Activated naive CD4-positive, alpha-beta T cell treated with anti-CD3 and anti-CD28 coated beads, Interleukin-2, amount 10 ng/mL, durations not matched to agents 7 days and 5 days (primary cell): ENCODE results near the gene TRIM67.

Experiments
- CTCF ChIA-PET: fragments of 350-600 bp; sonication (Branson Sonifier 250); formaldehyde crosslinking; loops from one replicate; lab custom pipeline; 2021; ENCODE audit warnings: antibody characterized with exemption; lab: Charles Lee
- DNase-seq: peaks from one replicate; pipeline ENCODE4 v3.0.0-alpha.2; 2020
- H3K27ac Mint-ChIP-seq: one replicate; pipeline ENCODE4 v1.8.0; 2021; ENCODE audit warnings: mild to moderate bottlenecking, moderate library complexity, mixed read lengths
- H3K27me3 Mint-ChIP-seq: one replicate; pipeline ENCODE4 v1.8.0; 2021; ENCODE audit warnings: mild to moderate bottlenecking, mixed read lengths
- H3K36me3 Mint-ChIP-seq: one replicate; pipeline ENCODE4 v1.8.0; 2021; ENCODE audit warnings: mixed read lengths
- H3K4me1 Mint-ChIP-seq: one replicate; pipeline ENCODE4 v1.8.0; 2021; ENCODE audit warnings: mixed read lengths
- H3K4me3 Mint-ChIP-seq: one replicate; pipeline ENCODE4 v1.8.0; 2021; ENCODE audit warnings: mild to moderate bottlenecking, moderate library complexity, mixed read lengths
- H3K9me3 Mint-ChIP-seq: one replicate; pipeline ENCODE4 v1.8.0; 2021; ENCODE audit warnings: mixed read lengths

The TRIM67 gene

DNA sequence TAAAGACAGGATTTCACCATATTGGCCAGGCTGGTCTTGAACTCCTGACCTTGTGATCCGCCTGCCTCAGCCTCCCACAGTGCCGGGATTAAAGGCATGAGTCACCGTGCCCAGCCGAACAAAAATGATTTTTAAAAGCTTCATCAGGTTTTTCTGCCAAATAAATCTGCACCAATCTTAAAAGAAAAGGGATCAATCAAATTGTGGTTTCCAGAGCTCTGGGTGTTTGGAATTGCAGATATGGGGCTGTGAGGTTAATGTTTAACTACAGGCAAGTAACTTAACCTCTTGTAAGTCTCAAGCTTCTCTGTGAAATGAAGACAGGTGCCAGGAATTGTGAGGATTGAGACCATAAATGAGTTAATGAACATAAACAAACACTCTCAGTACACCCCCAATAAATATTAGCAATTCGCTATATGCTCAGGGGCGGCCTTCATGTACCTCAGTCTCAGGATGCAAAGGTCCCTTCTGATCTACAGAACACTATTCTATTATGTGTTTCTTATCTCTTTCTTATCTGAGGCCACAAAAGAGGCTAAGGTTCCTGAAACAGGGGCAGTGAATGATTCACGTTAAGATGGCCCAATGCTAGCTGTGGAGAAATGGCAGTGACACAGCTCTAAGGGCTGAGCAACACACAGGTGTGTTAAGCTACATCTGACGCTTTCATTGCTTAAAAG lies 72.0 kb downstream of the TRIM67 start:
- no peaks in the 10 kb centered on the region for H3K9me3 Mint-ChIP-seq
- no peak for DNase-seq
- no peaks in the 10 kb centered on the region for H3K27me3 Mint-ChIP-seq
- H3K36me3 Mint-ChIP-seq, result peaks cover 41% of the 10 kb centered on the region
- H3K27ac Mint-ChIP-seq, result no peak overlapping the region
- CTCF ChIA-PET, result no interaction called here
- no peak overlapping the region for H3K4me3 Mint-ChIP-seq
- peaks cover 26% of the 10 kb centered on the region for H3K4me1 Mint-ChIP-seq

DNA sequence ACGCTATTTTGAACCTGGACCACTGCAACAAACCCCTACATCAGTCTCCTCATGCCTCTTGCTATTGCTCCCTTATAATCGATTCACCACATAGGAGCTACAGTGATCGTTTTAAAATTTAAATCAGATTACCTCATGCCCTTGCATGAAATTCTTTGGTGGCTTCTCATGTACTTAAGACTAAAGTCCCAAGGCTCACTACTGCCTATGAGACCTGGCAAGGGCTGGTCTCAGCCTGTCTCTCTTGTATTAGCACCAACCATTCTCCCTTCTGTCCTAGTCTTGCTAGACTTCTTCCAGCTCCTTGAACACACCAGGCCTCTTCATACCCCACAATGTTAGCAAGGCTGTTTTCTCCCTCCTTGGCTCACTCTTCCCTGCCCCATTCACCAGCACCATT lies 72.6 kb downstream of the TRIM67 start:
- Mint-ChIP-seq H3K9me3 (no peaks in the 10 kb centered on the region), H3K4me3 (no peak overlapping the region), H3K27me3 (no peaks in the 10 kb centered on the region), H3K36me3 (peaks cover 45% of the 10 kb centered on the region), H3K4me1 (peaks cover 31% of the 10 kb centered on the region), H3K27ac (peak overlapping the region; percentile 13)
- DNase-seq, result no peak
- CTCF ChIA-PET, result no interaction called here

DNA sequence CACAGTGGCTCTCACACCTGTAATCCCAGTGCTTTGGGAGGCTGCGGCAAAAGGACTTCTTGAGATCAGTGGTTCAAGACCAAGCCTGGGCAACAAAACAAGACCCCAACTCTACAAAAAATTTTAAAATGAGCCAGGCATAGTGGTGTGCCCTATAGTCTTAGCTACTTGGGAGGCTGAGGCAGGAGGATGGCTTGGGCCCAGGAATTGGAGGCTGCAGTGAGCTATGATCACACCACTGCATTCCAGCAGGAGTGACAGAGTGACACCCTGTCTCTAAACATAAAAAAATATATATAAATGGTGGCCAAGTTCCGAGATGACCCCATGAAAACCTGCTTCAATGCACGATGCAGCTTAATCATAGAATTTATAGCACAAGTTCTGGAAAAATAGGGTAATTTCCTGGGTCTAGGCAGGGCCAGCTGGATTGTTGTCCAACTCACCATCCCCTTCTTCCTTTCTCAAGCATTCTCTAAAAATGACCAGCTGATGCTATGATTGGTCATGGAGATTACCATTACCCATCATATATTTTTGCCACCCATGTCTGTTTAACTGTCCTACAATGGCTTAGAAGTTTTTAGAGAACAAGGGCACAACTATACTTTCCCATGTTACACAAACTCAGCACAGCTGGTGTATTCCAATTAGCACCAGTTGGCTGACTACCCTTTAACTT lies 73.8 kb downstream of the TRIM67 start:
- Mint-ChIP-seq H3K36me3 (peaks cover 45% of the 10 kb centered on the region), H3K4me1 (peaks cover 41% of the 10 kb centered on the region)

DNA sequence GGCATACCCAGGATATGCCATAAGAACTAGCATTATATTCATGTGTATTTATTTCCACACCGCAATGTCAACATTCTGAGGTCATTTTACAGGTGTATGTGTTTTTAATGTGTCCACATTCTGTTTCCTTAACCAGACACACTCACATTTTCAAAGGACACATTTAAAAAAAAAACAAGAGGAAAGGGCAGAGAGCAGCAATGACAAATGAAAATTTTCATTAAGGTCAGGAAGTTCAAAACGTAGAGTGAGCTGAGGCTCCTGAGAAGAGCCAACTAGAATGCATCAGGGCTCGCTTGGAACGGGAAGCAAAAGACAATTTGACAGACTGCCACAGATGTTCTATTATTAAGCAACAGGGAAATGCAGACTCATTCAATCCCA lies 74.3 kb downstream of the TRIM67 start:
- no peak for DNase-seq
- Mint-ChIP-seq H3K27me3 (no peaks in the 10 kb centered on the region), H3K4me3 (no peak overlapping the region), H3K36me3 (peaks cover 41% of the 10 kb centered on the region), H3K9me3 (no peaks in the 10 kb centered on the region), H3K27ac (no peak overlapping the region), H3K4me1 (peaks cover 41% of the 10 kb centered on the region)
- CTCF ChIA-PET, result no interaction called here

More for the DNA sequence above, 73.8 kb downstream of the TRIM67 start:
- H3K27ac Mint-ChIP-seq, result no peak overlapping the region
- CTCF ChIA-PET, result interaction anchor here (0.6 kb wide), 1 partner anchor 113 kb away, joined by 3 read pairs; no protein-coding TSS in a partner anchor
- no peaks in the 10 kb centered on the region for H3K9me3 Mint-ChIP-seq
- no peak overlapping the region for H3K4me3 Mint-ChIP-seq
- no peak for DNase-seq
- no peaks in the 10 kb centered on the region for H3K27me3 Mint-ChIP-seq

DNA sequence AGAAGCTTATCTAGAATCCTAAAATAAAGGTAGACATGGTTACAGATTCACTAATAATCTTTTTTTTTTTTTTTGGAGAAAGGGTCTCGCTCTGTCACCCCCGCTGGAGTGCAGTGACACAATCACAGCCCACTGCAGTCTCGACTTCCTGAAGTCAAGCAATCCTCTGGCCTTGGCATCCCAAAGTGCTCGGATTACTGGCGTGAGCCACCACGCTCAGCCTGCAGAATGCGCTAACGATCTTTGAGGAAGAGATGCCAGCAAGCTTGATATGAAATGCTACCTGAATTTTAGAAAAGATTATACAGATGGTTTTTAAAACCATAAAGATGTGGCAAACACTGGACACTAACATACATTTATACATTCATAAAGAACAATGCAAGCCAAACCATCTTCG lies 75.1 kb downstream of the TRIM67 start:
- peaks cover 42% of the 10 kb centered on the region for H3K4me1 Mint-ChIP-seq
- no peaks in the 10 kb centered on the region for H3K9me3 Mint-ChIP-seq
- no peak overlapping the region for H3K4me3 Mint-ChIP-seq
- CTCF ChIA-PET, result no interaction called here
- peaks cover 39% of the 10 kb centered on the region for H3K36me3 Mint-ChIP-seq
- H3K27ac Mint-ChIP-seq, result no peak overlapping the region
- no peaks in the 10 kb centered on the region for H3K27me3 Mint-ChIP-seq
- no peak for DNase-seq

DNA sequence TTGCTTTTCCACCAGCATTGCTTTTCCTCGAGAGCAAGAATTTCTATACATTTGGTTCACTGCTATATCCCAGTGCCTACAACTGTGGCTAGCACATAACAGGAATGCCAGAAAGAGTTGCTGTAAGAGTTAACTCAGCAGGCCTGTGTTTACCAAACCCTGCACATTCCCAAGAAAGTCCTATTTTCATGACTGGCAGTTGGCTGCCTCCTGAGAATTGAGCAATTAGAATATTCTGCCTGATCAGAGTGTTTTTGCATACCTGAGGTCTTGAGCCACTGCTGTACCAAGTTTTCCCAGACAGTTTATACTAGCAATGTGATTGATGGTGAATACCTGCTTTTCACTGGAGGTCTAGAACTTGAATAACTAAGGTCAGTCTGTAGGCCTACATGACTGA lies 76.4 kb downstream of the TRIM67 start:
- no peaks in the 10 kb centered on the region for H3K27me3 Mint-ChIP-seq
- CTCF ChIA-PET, result no interaction called here
- no peak overlapping the region for H3K4me3 Mint-ChIP-seq

DNA sequence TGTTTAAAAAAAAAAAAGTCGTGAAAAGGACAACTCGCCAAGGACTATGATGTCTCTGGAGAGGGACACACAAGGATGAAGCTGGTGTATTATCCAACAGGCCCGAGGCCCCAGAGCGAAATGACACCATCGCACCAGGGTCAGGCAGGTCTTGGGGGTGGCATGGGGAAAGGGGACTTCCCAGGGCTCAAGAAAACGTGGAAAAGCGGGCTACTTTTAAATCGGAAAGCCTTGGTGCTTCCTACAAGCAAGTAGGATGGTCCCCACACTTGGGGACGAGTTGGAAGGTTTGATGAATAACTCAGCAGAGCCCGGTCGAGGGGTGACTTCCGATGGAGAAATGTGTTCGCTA lies 78.6 kb downstream of the TRIM67 start:
- peak; percentile 24 for DNase-seq
- CTCF ChIA-PET, result interaction anchor here (0.6 to 1.0 kb wide), 2 partner anchors 98 to 1486 kb away, joined by 3 read pairs; partner anchors contain the start of gene SPRTN
- peaks cover 55% of the 10 kb centered on the region for H3K36me3 Mint-ChIP-seq

More for the DNA sequence above, 76.4 kb downstream of the TRIM67 start:
- no peak for DNase-seq
- Mint-ChIP-seq H3K9me3 (no peaks in the 10 kb centered on the region), H3K36me3 (peaks cover 45% of the 10 kb centered on the region), H3K4me1 (peaks cover 56% of the 10 kb centered on the region), H3K27ac (no peak overlapping the region)

DNA sequence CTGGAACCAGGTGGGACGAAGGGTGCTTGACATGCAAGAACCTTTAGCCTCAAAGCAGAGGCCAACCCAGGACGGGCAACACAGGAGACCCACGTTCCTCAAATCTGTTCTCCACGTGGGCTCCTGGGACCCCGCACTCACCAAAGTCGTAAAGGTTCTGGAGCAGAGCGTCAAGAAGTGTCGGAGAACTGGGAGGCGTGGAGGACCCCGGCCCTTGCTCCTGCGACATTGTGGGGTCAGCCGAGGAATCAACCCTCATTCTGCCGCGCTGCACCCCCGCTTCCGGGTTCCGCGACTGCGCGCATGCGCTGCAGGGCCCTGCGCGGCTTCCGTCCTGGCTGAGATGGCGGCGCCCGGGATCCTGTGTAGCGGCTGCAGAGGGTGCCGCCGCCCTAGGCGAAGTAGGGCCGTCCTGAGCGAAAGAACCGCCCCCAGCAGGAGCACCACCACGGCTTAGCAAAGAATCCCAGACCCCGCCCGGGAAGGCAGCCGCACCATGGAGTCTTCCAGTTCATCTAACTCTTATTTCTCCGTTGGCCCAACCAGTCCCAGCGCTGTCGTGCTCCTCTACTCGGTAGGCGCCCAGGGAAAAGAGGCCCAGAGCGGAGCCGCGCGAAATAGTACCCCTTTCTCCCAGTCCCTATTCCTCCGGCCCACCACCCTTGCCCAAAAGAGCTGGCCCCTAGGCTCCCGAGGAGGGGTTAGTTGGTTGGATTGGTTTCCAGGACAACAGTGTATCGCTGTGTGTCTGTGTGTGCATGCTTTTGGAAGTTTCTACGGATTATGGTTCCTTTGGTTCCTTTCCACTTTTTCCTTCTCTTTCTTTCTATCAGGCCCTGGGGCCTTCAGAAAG lies 79.3 kb downstream of the TRIM67 start, which contains the start of gene GNPAT:
Gene GNPAT, plus strand, starts transcription at position 330 of the 853 bp plus-strand sequence. Its CDS starts 167 bp downstream, at position 497.
- no peaks in the 10 kb centered on the region for H3K9me3 Mint-ChIP-seq
- H3K4me1 Mint-ChIP-seq, result peaks cover 61% of the 10 kb centered on the region
- H3K4me3 Mint-ChIP-seq, result peak within 1 kb of the TSS; percentile 98
- no peaks in the 10 kb centered on the region for H3K27me3 Mint-ChIP-seq
- CTCF ChIA-PET, result interaction anchor here (0.6 kb wide), 1 partner anchor 1485 kb away, joined by 3 read pairs; no protein-coding TSS in a partner anchor
- peaks cover 54% of the 10 kb centered on the region for H3K36me3 Mint-ChIP-seq
- peak within 1 kb of the TSS; percentile 88 for H3K27ac Mint-ChIP-seq
- DNase-seq, result peak; percentile 92

More for the DNA sequence above, 78.6 kb downstream of the TRIM67 start:
- Mint-ChIP-seq H3K4me1 (peaks cover 63% of the 10 kb centered on the region), H3K9me3 (no peaks in the 10 kb centered on the region), H3K27ac (peak overlapping the region; percentile 88), H3K4me3 (peak overlapping the region; percentile 98), H3K27me3 (no peaks in the 10 kb centered on the region)

DNA sequence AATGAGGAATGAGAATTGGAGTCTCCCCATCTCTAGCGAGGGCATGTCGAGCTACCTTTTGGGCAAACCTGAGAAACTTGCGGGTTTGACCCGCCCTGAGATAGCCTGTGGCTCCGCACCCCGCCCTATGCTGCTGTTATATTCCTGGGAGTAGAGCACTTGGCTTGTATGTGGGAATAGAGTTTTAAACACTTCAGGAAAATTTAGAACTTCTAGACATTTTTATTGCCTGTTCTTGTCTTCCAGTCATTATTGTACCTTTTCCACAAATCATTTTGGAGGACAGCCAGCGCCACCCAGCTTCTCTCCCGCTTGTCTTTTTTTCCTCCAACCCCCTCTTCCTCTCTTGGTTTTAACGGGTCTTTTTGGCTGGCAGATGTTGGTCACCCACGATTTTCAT lies 79.9 kb downstream of the TRIM67 start:
- H3K4me3 Mint-ChIP-seq, result peak overlapping the region; percentile 98
- H3K4me1 Mint-ChIP-seq, result peaks cover 57% of the 10 kb centered on the region
- DNase-seq, result peak; percentile 31
- H3K9me3 Mint-ChIP-seq, result no peaks in the 10 kb centered on the region
- CTCF ChIA-PET, result interaction anchor here (1.4 kb wide), 1 partner anchor 50 kb away, joined by 4 read pairs; no protein-coding TSS in a partner anchor
- no peaks in the 10 kb centered on the region for H3K27me3 Mint-ChIP-seq
- H3K27ac Mint-ChIP-seq, result peak overlapping the region; percentile 88
- peaks cover 50% of the 10 kb centered on the region for H3K36me3 Mint-ChIP-seq

DNA sequence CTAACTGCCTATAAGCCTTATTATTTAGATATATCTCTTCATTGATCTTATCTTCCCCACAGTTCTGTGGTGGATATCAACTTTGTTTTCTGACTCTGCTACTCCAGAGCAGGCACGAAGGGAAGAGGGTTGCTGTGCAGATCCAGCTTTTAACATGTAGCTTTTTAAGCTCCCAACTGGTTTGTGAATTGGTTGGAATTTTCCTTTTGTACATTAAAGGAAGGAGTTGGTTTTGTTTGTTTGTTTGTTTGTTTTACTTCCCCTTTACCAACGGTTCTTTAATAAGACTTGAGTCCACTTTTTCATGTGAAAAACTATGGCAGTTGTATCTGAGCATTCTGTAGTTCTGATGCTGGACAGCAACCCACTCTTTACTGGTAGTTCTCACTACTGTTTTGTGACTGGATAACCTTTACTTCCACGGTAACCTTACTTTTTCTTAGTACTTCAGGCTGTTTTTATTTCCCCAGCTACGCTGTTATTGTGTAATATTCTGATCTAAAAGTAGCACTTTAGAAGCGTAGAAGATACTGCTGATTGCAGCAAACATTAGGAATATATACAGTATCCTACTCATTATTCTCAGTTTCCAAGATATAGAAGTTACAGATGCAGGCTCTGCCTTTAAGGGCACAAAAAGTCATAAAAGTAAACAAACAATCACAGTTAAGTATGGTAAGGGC lies 80.8 kb downstream of the TRIM67 start:
- Mint-ChIP-seq H3K27me3 (no peaks in the 10 kb centered on the region), H3K27ac (peak overlapping the region; percentile 61), H3K36me3 (peaks cover 45% of the 10 kb centered on the region), H3K4me3 (peak overlapping the region; percentile 98), H3K9me3 (no peaks in the 10 kb centered on the region), H3K4me1 (peaks cover 50% of the 10 kb centered on the region)
- no peak for DNase-seq
- CTCF ChIA-PET, result interaction anchor here (1.4 kb wide), 1 partner anchor 49 kb away, joined by 4 read pairs; no protein-coding TSS in a partner anchor

DNA sequence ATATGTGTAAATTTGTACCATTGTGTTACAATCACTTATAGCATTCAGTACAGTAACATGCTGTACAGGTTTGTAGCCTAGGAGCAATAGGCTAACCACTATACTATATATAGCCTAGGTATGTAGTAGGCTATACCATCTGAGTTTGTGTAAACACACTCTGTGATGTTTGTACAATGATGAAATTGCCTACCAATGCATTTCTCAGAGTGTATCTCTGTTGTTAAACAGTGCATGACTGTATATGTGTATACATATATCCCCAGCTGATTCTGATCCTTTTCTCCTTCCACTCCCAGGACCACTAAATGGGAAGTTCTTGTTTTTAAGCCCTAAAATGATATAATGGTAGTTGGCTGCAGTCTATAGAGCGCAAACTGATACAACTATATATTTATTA lies 86.9 kb downstream of the TRIM67 start:
- Mint-ChIP-seq H3K4me1 (peaks cover 9% of the 10 kb centered on the region), H3K9me3 (no peaks in the 10 kb centered on the region), H3K36me3 (peaks cover 48% of the 10 kb centered on the region), H3K4me3 (no peak overlapping the region), H3K27me3 (no peaks in the 10 kb centered on the region), H3K27ac (no peak overlapping the region)
- no peak for DNase-seq
- CTCF ChIA-PET, result no interaction called here

DNA sequence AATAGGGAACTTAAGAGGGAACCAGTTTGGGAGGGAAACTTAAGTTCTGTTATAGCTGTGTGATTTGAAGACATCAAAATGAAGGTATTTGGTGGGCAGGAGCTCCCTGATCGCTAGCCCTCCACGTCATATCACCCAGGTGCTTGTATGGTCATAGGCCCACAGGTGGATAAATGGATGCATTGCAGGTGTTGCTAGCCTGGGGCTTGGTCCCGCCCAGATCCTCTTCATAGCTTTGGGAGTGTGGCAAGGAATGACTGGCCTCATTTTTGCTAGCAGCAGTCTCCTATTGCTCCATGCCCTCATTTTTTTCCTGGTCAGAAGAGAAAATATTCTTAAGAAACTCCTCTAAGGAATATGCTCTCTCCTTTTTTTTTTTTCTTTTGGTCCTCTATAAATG lies 90.5 kb downstream of the TRIM67 start:
- peaks cover 6% of the 10 kb centered on the region for H3K9me3 Mint-ChIP-seq
- DNase-seq, result no peak
- no peaks in the 10 kb centered on the region for H3K4me1 Mint-ChIP-seq
- no peak overlapping the region for H3K4me3 Mint-ChIP-seq
- H3K27ac Mint-ChIP-seq, result no peak overlapping the region
- H3K36me3 Mint-ChIP-seq, result peaks cover 55% of the 10 kb centered on the region
- CTCF ChIA-PET, result no interaction called here
- H3K27me3 Mint-ChIP-seq, result no peaks in the 10 kb centered on the region

DNA sequence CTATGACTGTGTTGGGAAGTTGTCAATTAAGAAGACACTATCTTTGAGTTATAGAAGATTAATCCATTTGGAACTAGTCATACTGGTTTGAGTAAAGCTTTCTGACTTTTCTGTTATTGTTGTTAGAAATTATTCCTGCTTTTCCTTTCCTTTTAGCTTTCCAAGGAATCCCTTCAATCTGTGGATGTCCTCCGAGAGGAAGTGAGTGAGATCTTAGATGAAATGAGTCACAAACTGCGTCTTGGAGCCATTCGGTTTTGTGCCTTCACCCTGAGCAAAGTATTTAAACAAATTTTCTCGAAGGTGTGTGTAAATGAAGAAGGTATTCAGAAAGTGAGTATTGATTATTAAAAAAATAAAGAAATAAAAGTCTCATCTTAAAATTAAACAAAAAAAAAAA lies 98.5 kb downstream of the TRIM67 start:
- no peak for DNase-seq
- H3K9me3 Mint-ChIP-seq, result peaks cover 25% of the 10 kb centered on the region
- CTCF ChIA-PET, result no interaction called here
- H3K4me3 Mint-ChIP-seq, result no peak overlapping the region
- H3K27ac Mint-ChIP-seq, result no peak overlapping the region
- no peaks in the 10 kb centered on the region for H3K4me1 Mint-ChIP-seq
- H3K27me3 Mint-ChIP-seq, result no peaks in the 10 kb centered on the region
- peaks cover 78% of the 10 kb centered on the region for H3K36me3 Mint-ChIP-seq
